GM12864 (cell line): ENCODE results near the gene RPS15.

ENCODE experiments used
- DNase-seq: peaks from one replicate; pipeline ENCODE4 v3.0.0-alpha.2; 2011; ENCODE audit warnings: low read depth
- H3K4me3 ChIP-seq: 2 replicates; pipeline ENCODE4 v1.5.1; 2011; ENCODE audit warnings: mild to moderate bottlenecking, low read depth, low read length, control low read depth
- TF ChIP-seq, protein P1 (sequence below): IDR thresholded peaks from 2 replicates; pipeline ENCODE4 v1.5.1; 2011; ENCODE audit warnings: low read depth, mild to moderate bottlenecking, moderate library complexity, low read length, control low read depth, inconsistent platforms; ENCODE audit errors: missing control alignments

The RPS15 gene

DNA sequence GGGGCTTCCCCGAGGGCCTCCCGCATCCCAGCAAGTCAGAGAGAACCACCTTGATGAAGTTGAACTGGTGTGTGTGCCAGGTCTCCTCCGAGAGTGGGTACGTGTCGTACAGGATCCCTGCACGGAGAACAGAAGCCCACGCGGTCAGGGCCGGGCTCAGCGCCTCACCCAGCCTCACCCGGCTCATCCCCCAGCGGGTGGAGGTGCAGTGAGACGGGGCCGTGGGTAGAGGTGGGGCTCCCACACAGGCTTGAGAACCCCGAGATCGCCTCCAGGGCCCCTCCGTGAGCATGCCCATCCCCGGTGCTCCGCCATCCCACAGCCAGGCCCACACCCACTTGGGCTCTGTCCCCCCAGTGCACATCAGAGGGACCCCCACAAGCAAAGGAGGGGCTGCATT lies 39.1 kb upstream of the RPS15 start:
- TF ChIP-seq, protein P1, sequence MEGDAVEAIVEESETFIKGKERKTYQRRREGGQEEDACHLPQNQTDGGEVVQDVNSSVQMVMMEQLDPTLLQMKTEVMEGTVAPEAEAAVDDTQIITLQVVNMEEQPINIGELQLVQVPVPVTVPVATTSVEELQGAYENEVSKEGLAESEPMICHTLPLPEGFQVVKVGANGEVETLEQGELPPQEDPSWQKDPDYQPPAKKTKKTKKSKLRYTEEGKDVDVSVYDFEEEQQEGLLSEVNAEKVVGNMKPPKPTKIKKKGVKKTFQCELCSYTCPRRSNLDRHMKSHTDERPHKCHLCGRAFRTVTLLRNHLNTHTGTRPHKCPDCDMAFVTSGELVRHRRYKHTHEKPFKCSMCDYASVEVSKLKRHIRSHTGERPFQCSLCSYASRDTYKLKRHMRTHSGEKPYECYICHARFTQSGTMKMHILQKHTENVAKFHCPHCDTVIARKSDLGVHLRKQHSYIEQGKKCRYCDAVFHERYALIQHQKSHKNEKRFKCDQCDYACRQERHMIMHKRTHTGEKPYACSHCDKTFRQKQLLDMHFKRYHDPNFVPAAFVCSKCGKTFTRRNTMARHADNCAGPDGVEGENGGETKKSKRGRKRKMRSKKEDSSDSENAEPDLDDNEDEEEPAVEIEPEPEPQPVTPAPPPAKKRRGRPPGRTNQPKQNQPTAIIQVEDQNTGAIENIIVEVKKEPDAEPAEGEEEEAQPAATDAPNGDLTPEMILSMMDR, result no peak
- no peak for DNase-seq
- no peak overlapping the region for H3K4me3 ChIP-seq

GRCh38 chr19:1399745-1400144 lies 38.5 kb upstream of the RPS15 start:
- TF ChIP-seq, protein P1, result no peak
- H3K4me3 ChIP-seq, result no peak overlapping the region

DNA sequence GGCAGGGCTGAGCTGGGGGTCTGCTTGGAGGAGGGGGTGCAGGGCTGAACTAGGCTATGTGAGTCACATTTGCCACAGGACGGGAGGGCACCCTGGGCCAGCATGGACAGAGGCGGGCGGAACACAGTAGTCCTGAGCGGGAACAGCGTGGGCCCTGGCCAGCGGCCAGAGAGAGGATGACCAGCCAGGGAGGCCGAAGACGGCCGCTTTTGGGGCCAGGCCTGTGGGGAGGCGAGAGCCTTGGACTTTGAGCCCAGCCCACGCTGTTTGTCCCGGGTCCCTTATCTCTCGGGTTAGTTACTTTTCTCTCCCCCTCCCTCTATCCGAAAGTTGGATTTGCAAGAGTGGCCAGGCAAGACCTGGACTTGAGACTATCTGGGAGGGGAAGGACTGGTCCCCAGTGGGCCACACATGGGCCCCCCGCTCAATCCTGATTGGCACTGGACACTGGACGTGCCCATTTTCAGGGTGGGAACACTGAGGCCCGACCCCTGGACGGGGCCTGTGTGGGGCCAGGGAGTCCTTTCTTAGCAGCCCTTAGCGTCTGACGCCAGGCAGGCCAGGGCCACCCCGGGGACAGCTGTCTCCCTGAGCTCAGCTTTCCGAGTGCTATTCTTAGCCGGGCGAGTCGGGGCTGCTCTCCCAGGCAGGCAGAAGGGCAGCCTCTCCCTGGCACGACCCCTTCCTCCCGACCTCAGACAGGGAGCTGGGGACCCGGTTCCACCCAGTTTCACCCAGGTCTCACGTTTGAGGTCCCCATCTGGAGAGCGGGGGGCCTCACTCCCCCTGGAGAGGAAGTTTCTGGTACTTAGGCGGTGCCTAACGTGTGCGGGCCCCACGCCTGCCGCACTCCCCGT lies 37.7 kb upstream of the RPS15 start:
- DNase-seq, result no peak
- TF ChIP-seq, protein P1, result no peak

More at GRCh38 chr19:1399745-1400144, 38.5 kb upstream of the RPS15 start:
- DNase-seq, result no peak

DNA sequence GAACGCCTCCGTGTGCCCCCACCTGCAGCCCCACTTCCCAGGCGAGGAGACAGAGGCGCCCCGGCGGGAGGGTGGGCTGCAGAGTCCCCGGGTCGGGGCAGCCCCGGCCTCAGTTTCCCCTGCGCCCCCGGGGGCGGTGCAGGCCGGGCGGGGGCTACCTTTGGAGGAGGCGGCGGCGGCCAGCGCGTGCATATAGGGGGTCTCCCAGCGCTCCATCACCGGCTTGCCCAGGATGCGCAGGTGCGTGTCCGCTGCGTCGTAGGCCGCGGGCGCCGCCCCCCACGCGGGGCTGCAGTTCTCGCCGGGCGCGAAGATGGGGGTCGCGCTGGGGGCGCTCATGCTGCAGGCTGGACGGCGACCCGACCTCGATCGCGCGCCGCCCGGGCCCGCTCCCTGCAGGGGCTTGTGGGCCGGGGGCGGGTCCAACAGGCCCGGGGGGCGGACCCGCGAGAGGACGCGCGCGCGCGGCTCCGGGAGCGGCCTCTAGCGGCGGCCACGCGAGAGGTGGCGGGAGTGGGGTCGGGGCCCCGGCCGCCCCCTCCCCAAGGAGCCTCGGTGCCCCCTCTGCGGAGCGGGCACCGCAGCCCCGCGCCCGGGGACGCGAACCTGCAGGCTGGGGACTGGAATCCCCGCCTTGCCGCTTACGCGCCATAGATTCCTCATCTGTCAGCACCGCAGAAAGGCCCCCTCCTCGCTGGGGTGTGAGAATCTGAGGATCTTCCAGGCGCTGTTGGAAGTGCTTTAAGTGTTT lies 36.9 kb upstream of the RPS15 start, which contains the start of gene GAMT:
Gene GAMT (minus strand): TSS at position 405 of the 751 bp plus-strand sequence. CDS start 66 bp downstream, at position 339.
- TF ChIP-seq, protein P1, result peak; percentile 35
- no peak for DNase-seq
- H3K4me3 ChIP-seq, result peak within 1 kb of the TSS; percentile 58

More for the DNA sequence above, 37.7 kb upstream of the RPS15 start:
- H3K4me3 ChIP-seq, result peak overlapping the region; percentile 58

DNA sequence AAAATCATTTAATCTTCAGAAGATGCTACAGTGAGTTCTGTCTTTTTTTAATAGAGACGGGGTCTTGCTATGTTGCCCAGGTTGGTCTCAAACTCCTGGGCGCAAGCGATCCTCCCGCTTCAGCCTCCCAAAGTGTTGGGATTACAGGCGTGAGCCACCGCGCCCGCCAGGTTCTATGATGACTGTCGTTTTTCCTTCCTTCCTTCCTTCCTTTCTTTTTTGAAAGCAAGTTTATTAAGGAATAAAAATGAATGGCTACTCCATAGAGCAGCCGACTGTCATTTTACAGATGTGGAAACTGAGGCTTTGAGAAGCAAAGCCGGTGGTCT lies 36.3 kb upstream of the RPS15 start:
- H3K4me3 ChIP-seq, result peak overlapping the region; percentile 58; the same call in 1 of the 2 replicates

GRCh38 chr19:1402411-1403070 lies 35.7 kb upstream of the RPS15 start:
- DNase-seq, result no peak
- TF ChIP-seq, protein P1, result no peak
- H3K4me3 ChIP-seq, result no peak overlapping the region

More for the DNA sequence above, 36.3 kb upstream of the RPS15 start:
- TF ChIP-seq, protein P1, result no peak
- DNase-seq, result no peak
